ENCODE measurements around the gene MAP4K2. TPM values are rescaled to one million over a fixed set of nuclear protein-coding genes. Genes with fewer than 3 reads are reported as not detected.

Gene MAP4K2
- total and polyA plus RNA-seq, 2 of the 13 experiments (the other 11 are each of a cell fraction or from before 2014, with no cell fraction given) = 8.3 to 17.6 TPM

GRCh38 chr11:64846998-64847666, 44.1 kb upstream of the MAP4K2 start (continued):
- no peak for TF ChIP-seq ZNF142 (CRISPR knock-in tag; IDR thresholded peaks at IDR 0.05)
- 0 out of 2 replicates have a peak, but pooled peaks have one; percentile 50 for TF ChIP-seq MTERF4 (CRISPR knock-in tag; IDR thresholded peaks at IDR 0.05)
- no peak for TF ChIP-seq XBP1 (CRISPR knock-in tag; IDR thresholded peaks at IDR 0.05)
- no peak for TF ChIP-seq MTA3 (CRISPR knock-in tag; IDR thresholded peaks at IDR 0.05)
- TF ChIP-seq JDP2 (CRISPR knock-in tag; IDR thresholded peaks at IDR 0.05; ENCODE audit: borderline replicate concordance) = no peak
- no peak for TF ChIP-seq ZNF572 (CRISPR knock-in tag; IDR thresholded peaks at IDR 0.05)
- no peak for TF ChIP-seq RCOR2 (CRISPR knock-in tag; IDR thresholded peaks at IDR 0.05)
- no peak for TF ChIP-seq HNF4G (IDR thresholded peaks at IDR 0.05; ENCODE audit: borderline replicate concordance, low read depth, low read length)
- 0 out of 2 replicates have a peak, but pooled peaks have one; percentile 2 for TF ChIP-seq HNF4G (CRISPR knock-in tag; IDR thresholded peaks at IDR 0.05; ENCODE audit: borderline replicate concordance, low read depth)
- TF ChIP-seq SMYD3 (CRISPR knock-in tag; IDR thresholded peaks at IDR 0.05) = no peak
- peak; percentile 40; the same call in 1 of the 2 replicates for TF ChIP-seq ZNF614 (CRISPR knock-in tag; IDR thresholded peaks at IDR 0.05; ENCODE audit: borderline replicate concordance)
- TF ChIP-seq ZNF546 (CRISPR knock-in tag; conservative IDR thresholded peaks at IDR 0.05) = no peak; the same call in 1 of the 2 replicates
- no peak for TF ChIP-seq ZNF407 (CRISPR knock-in tag; IDR thresholded peaks at IDR 0.05; ENCODE audit: not compliant biosample characterization)
- TF ChIP-seq FOXJ3 (CRISPR knock-in tag; IDR thresholded peaks at IDR 0.05; ENCODE audit: borderline replicate concordance) = no peak
